Frontal cortex (tissue), 4 donors: Measurements from ENCODE around the gene HTN3. TPM values are rescaled to one million over a fixed set of nuclear protein-coding genes. Genes with fewer than 3 reads are reported as not detected.
"Not testable (repeated sequence)": the region's sequence is repeated elsewhere in the genome, so short reads cannot be mapped to it uniquely, and the experiment has no call there.

ENCODE experiments used
- DNase-seq, 2 donors: peaks; one replicate each; pipeline ENCODE4 v3.0.0; 2012; ENCODE audit warnings: low spot score in 2 of 2
- FAIRE-seq: peaks from 2 replicates; lab custom pipeline; 2012; peaks lifted over from hg19 to GRCh38; lab: Jason Lieb, UNC
- total RNA-seq: library from RNA; depleted of rRNA; stranded (reverse); fragments of >200 nt; gene quantifications from one replicate; pipeline ENCODE4 v1.2.3, GENCODE V29; 2014
- donor health status: control.
- donor health status: control.
- donor health status: control.

The HTN3 gene
- total RNA-seq, result not detected

DNA sequence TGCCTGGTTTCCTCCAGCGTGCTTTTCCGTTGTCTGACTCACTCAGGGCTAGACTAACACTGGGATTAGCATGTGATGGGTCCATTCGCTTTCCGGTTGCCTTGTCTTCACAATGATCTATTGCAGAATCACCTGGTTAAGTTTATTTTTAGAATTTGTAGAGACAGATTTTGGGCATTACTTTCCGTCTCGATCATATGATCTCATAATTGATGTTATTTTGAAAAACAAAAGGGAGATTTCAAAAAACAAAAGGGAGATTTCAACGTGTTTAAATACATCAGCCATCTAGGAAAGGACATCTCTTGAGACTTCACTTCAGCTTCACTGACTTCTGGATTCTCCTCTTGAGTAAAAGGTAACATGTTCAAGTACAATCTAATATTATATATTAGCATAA lies at the start of gene HTN3:
TSS of gene HTN3 (plus strand) at position 301 of the 400 bp plus-strand sequence. CDS start 2,282 bp downstream, outside the sequence.
- not testable (repeated sequence) for DNase-seq, FAIRE-seq

- DNase-seq (no peak), FAIRE-seq (no peak)
Measured at GRCh38 chr4:69984030-69984443, 44.2 kb upstream of the HTN3 start.

DNA sequence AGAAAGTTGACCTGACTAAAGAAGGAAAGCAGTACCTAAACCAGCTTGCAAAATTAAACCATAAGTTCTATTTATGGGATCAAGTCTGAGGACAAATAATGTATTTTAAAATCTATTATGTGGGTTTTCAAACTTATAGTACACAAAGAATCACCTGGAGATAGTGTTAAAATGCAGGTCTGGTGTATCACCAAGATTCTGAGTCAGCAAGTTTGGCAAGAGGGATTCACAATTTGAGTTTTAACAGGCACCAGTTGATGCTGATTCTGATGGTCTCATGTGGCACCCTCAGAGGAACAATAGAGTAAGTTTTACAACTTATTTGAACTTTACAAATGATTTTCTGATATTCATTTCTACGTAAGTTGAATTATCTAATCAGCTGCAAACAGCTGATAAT lies 41.6 kb upstream of the HTN3 start:
- FAIRE-seq, result no peak
- DNase-seq, result no peak

DNA sequence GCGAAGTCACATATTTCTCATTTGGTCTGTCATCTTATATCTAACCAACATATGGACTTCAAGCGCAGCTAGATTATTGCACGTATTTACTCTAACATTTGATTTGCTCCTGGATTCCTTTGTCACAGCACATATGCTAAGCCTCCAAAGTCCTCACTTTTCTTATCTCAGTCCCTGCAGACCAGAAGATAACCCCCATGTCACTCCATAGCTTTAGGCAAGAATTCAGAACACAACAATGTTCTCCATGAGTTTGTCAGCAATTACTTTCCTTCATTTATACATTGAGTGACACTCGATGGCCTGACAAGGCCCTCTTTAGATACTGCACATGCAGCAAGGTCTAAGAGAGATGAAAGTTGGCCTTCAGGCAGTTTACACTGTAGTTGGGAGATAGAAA lies 37.2 kb upstream of the HTN3 start:
- FAIRE-seq (no peak), DNase-seq (no peak)

DNA sequence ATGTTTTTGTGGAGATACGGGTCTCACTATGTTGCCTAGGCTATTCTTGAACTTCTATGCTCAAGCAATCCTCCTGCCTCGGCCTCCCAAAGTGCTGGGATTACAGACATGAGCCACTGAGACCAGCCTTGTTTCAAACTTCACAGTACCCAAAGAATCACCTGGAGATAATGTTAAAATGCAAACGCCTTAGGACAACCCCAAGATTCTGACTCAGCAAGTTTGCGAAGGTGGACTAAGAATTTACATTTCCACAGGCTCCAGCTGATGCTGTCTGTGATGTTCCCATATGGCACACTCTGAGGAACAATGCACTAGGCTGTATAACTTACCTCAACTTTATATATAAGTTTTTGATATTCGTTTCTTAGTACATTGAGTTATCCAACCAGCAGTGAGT lies 33.5 kb upstream of the HTN3 start:
- DNase-seq, result no peak
- FAIRE-seq, result no peak

DNA sequence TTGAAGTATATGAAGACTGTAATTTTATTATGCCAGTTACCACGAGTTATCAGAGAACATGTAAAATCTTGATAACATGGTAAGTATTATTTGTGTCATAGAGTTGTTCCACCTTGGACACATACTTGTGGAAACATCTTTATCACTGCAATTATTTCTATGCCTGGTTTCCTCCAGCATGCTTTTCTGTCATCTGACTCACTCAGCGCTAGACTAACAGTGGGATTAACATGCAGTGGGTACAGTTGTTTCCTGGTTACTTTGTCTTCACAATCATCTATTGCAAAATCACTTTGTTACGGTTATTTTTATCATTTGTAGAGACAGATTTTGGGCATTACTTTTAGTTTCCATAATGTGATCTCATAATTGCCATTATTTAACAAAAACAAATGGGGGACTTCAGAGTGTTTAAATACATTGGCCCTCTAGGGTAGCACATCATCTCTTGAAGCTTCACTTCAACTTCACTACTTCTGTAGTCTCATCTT lies 32.7 kb upstream of the HTN3 start, which contains the start of gene STATH:
TSS of gene STATH (plus strand) at position 441 of the 491 bp plus-strand sequence. CDS start 2,472 bp downstream, outside the sequence.
- FAIRE-seq (no peak), DNase-seq (no peak)

DNA sequence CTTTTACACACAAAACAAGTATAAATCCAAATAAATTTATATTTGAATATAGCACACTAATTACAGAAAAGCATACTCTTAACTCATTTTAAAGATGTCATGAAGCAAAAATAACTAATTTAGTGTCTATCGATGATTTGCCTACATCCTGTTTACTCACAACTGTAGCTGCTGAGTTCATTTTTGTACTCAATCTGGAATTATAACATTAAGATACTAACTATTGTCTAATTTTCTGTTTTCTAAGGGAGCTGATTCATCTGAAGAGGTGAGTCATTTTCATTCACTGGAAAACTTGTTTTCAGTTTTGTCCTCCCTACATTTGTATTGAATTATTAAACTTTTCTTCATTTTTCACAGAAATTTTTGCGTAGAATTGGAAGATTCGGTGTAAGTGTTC lies 28.8 kb upstream of the HTN3 start:
- no peak for FAIRE-seq
- DNase-seq, result no peak

DNA sequence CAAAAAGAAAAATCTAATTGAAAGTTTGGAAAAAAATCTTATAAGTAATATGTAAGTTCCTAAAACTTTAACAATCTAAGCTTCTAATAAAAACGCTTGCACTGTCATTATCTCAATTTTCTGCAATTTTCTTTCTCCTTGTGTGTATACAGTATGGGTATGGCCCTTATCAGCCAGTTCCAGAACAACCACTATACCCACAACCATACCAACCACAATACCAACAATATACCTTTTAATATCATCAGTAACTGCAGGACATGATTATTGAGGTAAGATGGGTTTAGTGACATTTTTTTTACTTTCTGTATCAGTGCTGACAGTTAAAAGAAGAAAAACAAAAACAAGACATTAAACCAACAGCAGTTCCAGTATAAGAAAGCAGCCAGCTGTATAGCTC lies 27.5 kb upstream of the HTN3 start:
- DNase-seq, result no peak
- FAIRE-seq, result no peak

DNA sequence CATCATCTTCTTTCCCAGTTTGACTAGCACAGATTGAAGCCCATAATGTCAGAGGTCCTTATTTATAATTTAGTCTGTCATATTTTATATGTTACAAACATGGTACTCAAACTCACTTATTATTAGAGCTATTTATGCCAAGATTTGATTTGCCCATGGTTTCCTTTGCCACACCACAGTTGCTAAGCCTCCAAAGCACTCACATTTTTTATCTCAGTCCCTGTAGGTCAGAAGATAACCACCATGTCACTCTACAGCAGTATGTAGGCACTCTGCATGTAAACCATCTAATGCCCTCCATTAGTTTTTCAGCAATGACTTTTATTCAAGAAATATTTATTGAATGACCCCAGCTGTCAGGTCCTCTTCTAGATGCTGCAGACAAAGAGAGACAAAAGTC lies 25.8 kb upstream of the HTN3 start:
- no peak for FAIRE-seq
- DNase-seq, result no peak

DNA sequence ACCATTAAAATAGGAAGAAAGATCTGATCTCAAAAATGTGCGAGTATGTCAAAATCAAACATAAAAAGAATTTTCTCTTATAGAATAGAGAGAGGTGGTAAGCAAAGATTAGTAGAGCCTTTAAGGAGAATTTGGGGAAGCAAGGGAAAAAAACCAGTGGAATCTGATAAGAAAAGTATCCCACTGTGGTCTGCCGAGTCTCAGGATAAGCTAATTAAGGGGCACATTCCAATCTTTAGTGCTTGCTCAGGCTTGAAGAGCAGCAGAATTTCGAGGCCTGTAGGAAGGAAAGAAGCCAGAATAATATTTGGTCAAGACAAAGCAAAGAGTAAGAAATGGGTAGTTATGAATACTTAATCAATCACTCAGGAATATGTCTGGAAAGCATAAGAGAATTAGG lies 19.5 kb upstream of the HTN3 start:
- DNase-seq, result no peak
- no peak for FAIRE-seq

DNA sequence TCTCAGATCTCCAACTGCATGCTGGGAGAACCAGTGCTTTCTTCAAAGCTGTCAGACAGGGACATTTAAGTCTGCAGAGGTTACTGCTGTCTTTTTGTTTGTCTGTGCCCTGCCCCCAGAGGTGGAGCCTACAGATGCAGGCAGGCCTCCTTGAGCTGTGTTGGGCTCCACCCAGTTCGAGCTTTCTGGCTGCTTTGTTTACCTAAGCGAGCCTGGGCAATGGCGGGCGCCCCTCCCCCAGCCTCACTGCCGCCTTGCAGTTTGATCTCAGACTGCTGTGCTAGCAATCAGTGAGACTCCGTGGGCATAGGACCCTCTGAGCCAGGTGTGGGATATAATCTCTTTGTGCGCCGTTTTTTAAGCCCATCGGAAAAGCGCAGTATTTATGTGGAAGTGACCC lies 9.3 kb upstream of the HTN3 start:
- DNase-seq, FAIRE-seq: not testable (repeated sequence)

DNA sequence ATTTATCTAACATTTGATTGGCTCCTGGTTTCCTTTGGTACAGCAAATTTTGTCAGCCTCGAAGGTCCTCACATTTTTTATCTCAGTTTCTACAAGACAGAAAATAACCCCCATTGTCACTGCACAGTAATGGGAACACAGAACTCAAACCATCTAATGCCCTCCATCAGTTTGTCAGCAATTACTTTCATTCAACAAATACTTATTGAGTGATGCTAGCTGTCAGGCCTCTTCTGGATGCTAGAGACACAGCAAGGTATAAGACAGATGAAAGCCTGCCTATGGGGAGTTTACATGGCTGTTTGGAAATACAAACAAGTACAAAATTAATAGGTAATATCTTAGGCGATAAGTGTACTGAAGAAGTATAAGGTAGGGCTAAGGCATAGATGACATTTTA lies 5.0 kb upstream of the HTN3 start:
- FAIRE-seq (no peak), DNase-seq (no peak)

- FAIRE-seq (no peak), DNase-seq (no peak)
Measured at GRCh38 chr4:70027011-70027410, 1.2 kb upstream of the HTN3 start.

- not testable (repeated sequence) for FAIRE-seq, DNase-seq
Measured at GRCh38 chr4:70037559-70037958, 9.3 kb downstream of the HTN3 start.

DNA sequence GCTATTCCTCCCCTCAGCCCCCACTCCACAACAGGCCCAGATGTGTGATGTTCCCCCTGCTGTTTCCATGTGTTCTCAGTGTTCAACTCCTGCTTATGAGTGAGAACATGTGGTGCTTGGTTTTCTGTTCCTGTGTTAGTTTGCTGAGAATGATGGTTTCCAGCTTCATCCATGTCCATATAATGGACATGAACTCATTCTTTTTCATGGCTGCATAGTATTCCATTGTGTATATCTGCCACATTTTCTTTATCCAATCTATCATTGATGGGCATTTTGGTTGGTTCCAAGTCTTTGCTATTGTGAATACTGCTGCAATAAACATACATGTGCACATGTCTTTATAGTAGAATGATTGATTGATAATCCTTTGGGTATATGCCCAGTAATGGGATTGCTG lies 11.7 kb downstream of the HTN3 start:
- not testable (repeated sequence) for FAIRE-seq, DNase-seq

GRCh38 chr4:70041652-70042286 lies 13.5 kb downstream of the HTN3 start:
- FAIRE-seq, result no peak

DNA sequence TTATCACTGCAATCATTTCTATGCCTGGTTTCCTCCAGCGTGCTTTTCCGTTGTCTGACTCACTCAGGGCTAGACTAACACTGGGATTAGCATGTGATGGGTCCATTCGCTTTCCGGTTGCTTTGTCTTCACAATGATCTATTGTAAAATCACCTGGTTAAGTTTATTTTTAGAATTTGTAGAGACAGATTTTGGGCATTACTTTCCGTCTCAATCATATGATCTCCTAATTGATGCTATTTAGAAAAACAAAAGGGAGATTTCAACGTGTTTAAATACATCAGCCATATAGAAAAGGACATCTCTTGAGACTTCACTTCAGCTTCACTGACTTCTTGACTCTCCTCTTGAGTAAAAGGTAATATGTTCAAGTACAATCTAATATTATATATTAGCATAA lies 21.9 kb downstream of the HTN3 start, which contains the start of gene HTN1:
TSS of gene HTN1 (plus strand) at position 301 of the 400 bp plus-strand sequence. CDS start 2,639 bp downstream, outside the sequence.
- FAIRE-seq, DNase-seq: not testable (repeated sequence)

More at GRCh38 chr4:70041652-70042286, 13.5 kb downstream of the HTN3 start:
- no peak for DNase-seq

- not testable (repeated sequence) for DNase-seq, FAIRE-seq
Measured at GRCh38 chr4:70056534-70056933, 28.3 kb downstream of the HTN3 start.

DNA sequence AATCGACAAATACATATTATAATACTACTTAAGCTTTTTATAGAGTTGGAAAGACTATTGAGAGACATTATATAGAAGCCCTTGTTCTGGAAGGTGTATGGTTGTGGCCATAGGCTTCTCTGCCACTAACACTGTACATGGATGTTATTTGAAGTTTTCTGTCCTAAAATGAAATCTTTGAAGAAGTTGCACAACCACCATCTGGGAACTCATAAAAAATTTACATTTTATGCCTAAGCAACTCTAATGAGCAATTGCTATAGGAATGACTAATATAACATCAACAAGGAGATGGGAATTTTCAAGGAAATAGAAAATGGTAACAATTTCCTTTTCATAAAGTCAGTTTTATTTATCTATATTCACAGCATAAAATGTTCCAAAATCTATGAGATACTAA lies 29.4 kb downstream of the HTN3 start:
- DNase-seq (no peak), FAIRE-seq (no peak)

GRCh38 chr4:70059149-70059548 lies 30.9 kb downstream of the HTN3 start:
- FAIRE-seq (no peak), DNase-seq (no peak)

DNA sequence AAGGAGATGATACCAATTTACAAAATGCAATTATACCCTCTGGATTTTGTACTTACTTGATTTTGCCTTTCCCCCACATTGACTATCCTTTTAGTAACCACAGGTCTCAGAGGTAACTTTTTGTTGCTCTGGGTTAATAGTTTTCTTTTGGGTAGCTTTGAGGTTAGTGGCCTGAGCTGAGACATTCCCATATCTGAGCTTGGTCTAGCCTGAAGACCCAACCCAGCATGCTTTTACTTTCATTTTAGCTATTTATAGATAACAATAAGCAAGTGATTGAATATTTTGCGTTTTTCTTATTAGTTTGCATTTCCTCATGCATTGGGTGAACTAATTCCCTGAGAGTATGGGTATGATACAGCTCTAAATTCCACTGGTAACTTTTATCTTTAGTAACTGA lies 33.7 kb downstream of the HTN3 start:
- DNase-seq (no peak), FAIRE-seq (no peak)

DNA sequence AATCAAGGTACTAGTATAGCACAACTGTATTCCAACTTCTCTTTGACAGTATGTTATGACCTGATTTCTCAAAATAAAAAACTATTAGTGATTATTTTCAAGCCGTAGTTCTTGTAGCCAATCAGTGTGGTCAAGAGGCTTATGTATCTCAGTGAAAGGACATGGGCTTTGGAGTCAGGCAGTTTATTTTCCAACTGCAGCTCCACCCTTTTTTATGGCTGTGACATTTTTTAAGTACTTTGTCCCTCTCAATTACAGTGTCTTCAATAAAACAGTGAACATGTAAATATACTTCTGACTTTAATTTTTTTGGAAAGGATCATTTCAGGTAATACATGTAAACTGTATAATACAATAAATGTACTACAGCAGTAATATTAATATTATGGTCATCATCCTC lies 51.9 kb downstream of the HTN3 start:
- FAIRE-seq (no peak), DNase-seq (no peak)
